Endodermal cell (in vitro differentiated cells): ENCODE measurements around the gene DVL1. TPM values are rescaled to one million over a fixed set of nuclear protein-coding genes. Genes with fewer than 3 reads are reported as not detected.
"Not testable (repeated sequence)": the region's sequence is repeated elsewhere in the genome, so short reads cannot be mapped to it uniquely, and the experiment has no call there.

ENCODE experiments used
- DNase-seq: peaks from one replicate; pipeline ENCODE4 v3.0.0-alpha.2; 2017
- H3K27ac ChIP-seq: 2 replicates; pipeline ENCODE4 v1.5.1; 2013; ENCODE audit warnings: mild to moderate bottlenecking, low read depth, low read length, moderate library complexity
- H3K27me3 ChIP-seq: 2 replicates; pipeline ENCODE4 v1.6.1; 2013; ENCODE audit warnings: mild to moderate bottlenecking, low read length, moderate library complexity; ENCODE audit not compliant: insufficient read depth, control insufficient read depth, poor library complexity, severe bottlenecking
- H3K36me3 ChIP-seq: 2 replicates; pipeline ENCODE4 v1.7.0; 2013; ENCODE audit warnings: mild to moderate bottlenecking, low read length, moderate library complexity; ENCODE audit not compliant: control insufficient read depth, insufficient read depth
- H3K4me1 ChIP-seq: one replicate; pipeline ENCODE4 v1.7.0; 2013; ENCODE audit warnings: low read length; ENCODE audit not compliant: control insufficient read depth, insufficient read depth
- H3K4me3 ChIP-seq: 2 replicates; pipeline ENCODE4 v1.5.1; 2013; ENCODE audit warnings: mild to moderate bottlenecking, low read length, moderate library complexity
- H3K9ac ChIP-seq: 2 replicates; pipeline ENCODE4 v1.6.1; 2013; ENCODE audit warnings: mild to moderate bottlenecking, low read length, moderate library complexity; ENCODE audit not compliant: poor library complexity, severe bottlenecking; ENCODE audit errors: extremely low read depth
- H3K9me3 ChIP-seq: 2 replicates; pipeline ENCODE4 v1.6.1; 2013; ENCODE audit warnings: mild to moderate bottlenecking, low read length, moderate library complexity; ENCODE audit not compliant: control insufficient read depth
- H3K27ac Mint-ChIP-seq: 2 replicates; pipeline ENCODE4 v1.8.0; 2020; ENCODE audit warnings: mixed read lengths
- H3K27me3 Mint-ChIP-seq: 2 replicates; pipeline ENCODE4 v1.8.0; 2021; ENCODE audit warnings: mild to moderate bottlenecking, mixed read lengths; ENCODE audit not compliant: insufficient read depth
- H3K36me3 Mint-ChIP-seq: 2 replicates; pipeline ENCODE4 v1.8.0; 2020; ENCODE audit warnings: low read depth, mixed read lengths
- H3K4me1 Mint-ChIP-seq: 2 replicates; pipeline ENCODE4 v1.8.0; 2020; ENCODE audit warnings: mixed read lengths
- H3K4me3 Mint-ChIP-seq: 2 replicates; pipeline ENCODE4 v1.8.0; 2020; ENCODE audit warnings: mild to moderate bottlenecking, moderate library complexity, mixed read lengths
- H3K9me3 Mint-ChIP-seq: 2 replicates; pipeline ENCODE4 v1.8.0; 2020; ENCODE audit warnings: mild to moderate bottlenecking, mixed read lengths
- WGBS, 2 experiments: methylation state at CpG; one replicate each; pipeline versions ENCODE4 v1.1.5 to v1.1.7; 2013; ENCODE audit warnings: missing lambda C conversion rate in 2 of 2, mixed read lengths in 1 of 2; ENCODE audit not compliant: insufficient coverage in 1 of 2, insufficient read length in 1 of 2; 5-methylcytosine and 5-hydroxymethylcytosine counted together
- total RNA-seq, 2 donors: library from RNA; stranded (reverse); fragmentation: NEBNext Ultra II Directional in 1 of 2; extraction: Animal tissue kit (Norgen Biotek cat#: 25700) in 1 of 2; gene quantifications; 2 replicates in 1 of 2; 3 replicates in 1 of 2; pipeline ENCODE4 v1.2.1, GENCODE V29; 2021
- TF ChIP-seq, protein P1 (sequence below): fragments of 200-600 bp; sonication (generic); conservative IDR thresholded peaks from 2 replicates; pipeline ENCODE4 v1.5.0; 2021; ENCODE audit warnings: antibody characterized with exemption, mild to moderate bottlenecking

Gene DVL1
- total RNA-seq, 2 donors from 2014 or later, result 71.9 to 73.3 TPM

DNA sequence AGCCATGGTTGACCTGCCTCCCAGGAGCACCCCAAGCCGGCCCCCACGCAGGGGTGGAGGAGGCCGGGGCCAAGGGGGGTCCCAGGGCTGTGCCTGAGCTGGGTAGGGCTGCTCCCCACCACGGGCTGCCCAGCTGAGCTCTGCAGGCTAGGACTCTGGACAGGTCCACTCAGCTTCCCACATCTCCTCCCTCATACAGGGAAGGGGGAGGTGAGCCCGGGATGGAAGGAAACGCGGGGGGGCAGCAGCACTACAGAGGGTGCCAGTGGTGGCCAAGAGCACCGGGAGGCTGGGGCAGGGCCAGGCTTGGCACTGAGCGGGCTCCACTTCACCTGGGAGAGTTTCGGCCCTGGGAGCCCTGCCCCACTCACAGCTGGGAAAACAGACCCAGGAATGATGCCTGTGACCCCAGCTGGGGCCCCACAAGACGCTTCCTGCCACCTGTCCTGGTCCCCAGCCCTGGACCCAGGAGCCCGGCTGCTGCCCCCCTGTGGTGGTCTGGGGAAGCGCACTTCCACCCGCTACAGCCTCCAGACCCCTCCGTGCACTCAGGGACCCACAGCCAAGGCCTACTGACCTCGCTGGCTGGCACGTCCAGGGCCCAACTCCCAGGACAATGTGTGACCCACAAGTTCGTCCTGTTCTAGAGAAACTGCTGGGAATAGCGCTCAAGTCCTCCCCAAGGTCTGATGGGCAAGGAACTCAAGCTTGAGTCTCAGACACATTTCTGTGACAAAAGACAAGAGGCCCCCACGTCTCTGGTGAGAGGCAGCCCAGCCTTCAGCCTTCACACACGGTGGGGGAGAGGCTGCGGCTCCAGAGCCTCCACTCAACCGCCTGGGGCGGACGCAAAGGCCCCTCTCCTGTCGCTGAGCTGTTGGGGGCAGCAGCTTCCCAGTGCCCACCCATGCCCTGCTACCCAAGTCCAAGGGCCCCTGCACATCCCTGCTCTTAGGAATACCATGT lies 22.8 kb upstream of the DVL1 start:
- Mint-ChIP-seq H3K4me3 (peak overlapping the region; percentile 76), H3K9me3 (peaks cover 3% of the 10 kb centered on the region), H3K36me3 (peaks cover 8% of the 10 kb centered on the region), H3K27ac (no peak overlapping the region), H3K27me3 (peaks cover 5% of the 10 kb centered on the region), H3K4me1 (peaks cover 4% of the 10 kb centered on the region)
- H3K9ac ChIP-seq, result no peak overlapping the region
- no peak overlapping the region for H3K4me3 ChIP-seq
- TF ChIP-seq, protein P1, sequence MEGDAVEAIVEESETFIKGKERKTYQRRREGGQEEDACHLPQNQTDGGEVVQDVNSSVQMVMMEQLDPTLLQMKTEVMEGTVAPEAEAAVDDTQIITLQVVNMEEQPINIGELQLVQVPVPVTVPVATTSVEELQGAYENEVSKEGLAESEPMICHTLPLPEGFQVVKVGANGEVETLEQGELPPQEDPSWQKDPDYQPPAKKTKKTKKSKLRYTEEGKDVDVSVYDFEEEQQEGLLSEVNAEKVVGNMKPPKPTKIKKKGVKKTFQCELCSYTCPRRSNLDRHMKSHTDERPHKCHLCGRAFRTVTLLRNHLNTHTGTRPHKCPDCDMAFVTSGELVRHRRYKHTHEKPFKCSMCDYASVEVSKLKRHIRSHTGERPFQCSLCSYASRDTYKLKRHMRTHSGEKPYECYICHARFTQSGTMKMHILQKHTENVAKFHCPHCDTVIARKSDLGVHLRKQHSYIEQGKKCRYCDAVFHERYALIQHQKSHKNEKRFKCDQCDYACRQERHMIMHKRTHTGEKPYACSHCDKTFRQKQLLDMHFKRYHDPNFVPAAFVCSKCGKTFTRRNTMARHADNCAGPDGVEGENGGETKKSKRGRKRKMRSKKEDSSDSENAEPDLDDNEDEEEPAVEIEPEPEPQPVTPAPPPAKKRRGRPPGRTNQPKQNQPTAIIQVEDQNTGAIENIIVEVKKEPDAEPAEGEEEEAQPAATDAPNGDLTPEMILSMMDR, result peak; percentile 93
- WGBS, 2 experiments, result 62 to 65% methylated on average over 17 to 26 of the region's 26 CpGs
- H3K9me3 ChIP-seq, result peaks cover 5% of the 10 kb centered on the region
- no peak overlapping the region for H3K27ac ChIP-seq
- DNase-seq, result peak; percentile 95
- H3K36me3 ChIP-seq, result peaks cover 12% of the 10 kb centered on the region
- H3K27me3 ChIP-seq, result no peaks in the 10 kb centered on the region
- H3K4me1 ChIP-seq, result no peaks in the 10 kb centered on the region

GRCh38 chr1:1371364-1371745 lies 22.1 kb upstream of the DVL1 start:
- Histone ChIP-seq H3K4me3 (no peak overlapping the region), H3K9me3 (peaks cover 12% of the 10 kb centered on the region), H3K27me3 (no peaks in the 10 kb centered on the region), H3K4me1 (no peaks in the 10 kb centered on the region), H3K36me3 (peaks cover 12% of the 10 kb centered on the region), H3K9ac (no peak overlapping the region), H3K27ac (no peak overlapping the region)
- peaks cover 8% of the 10 kb centered on the region for H3K36me3 Mint-ChIP-seq
- H3K4me1 Mint-ChIP-seq, result peaks cover 4% of the 10 kb centered on the region
- WGBS, 2 experiments, result 96% methylated on average over 11 to 12 of the region's 12 CpGs
- no peak overlapping the region for H3K27ac Mint-ChIP-seq
- TF ChIP-seq, protein P1, result no peak
- H3K9me3 Mint-ChIP-seq, result peaks cover 3% of the 10 kb centered on the region
- H3K27me3 Mint-ChIP-seq, result peaks cover 5% of the 10 kb centered on the region
- H3K4me3 Mint-ChIP-seq, result no peak overlapping the region
- no peak for DNase-seq

DNA sequence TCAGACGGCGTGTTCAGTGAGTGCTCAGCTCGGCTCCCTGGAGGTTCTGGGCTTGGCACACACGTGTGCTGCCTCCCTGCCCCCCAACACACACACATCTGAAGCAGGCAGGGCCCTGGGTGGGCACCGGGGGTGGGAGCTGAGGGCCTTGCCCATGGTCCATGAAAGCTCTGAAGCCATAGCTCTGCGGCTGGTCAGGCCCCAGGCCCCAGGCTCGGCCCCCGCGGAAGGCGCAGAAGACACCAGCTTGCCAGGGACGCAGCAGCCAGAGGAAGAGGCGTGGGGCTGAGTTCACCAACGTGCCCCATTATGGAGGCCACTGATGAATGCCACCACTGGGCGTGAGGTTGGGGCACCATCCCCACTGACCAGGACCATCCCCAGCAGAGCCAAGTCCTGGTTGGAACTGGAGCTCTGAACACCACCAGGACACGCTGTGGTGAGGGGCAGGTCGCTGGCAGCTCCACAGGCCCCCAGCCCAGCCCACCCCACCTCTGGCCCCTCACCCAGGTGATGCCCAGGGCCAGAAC lies 21.6 kb upstream of the DVL1 start:
- no peaks in the 10 kb centered on the region for H3K4me1 ChIP-seq
- H3K9ac ChIP-seq, result no peak overlapping the region
- Mint-ChIP-seq H3K4me1 (peaks cover 4% of the 10 kb centered on the region), H3K9me3 (peaks cover 3% of the 10 kb centered on the region), H3K4me3 (no peak overlapping the region), H3K27me3 (peaks cover 5% of the 10 kb centered on the region), H3K36me3 (peaks cover 8% of the 10 kb centered on the region), H3K27ac (no peak overlapping the region)
- DNase-seq, result no peak
- peaks cover 12% of the 10 kb centered on the region for H3K36me3 ChIP-seq
- WGBS, 2 experiments, result 94 to 96% methylated on average over 11 to 16 of the region's 16 CpGs
- H3K9me3 ChIP-seq, result peaks cover 17% of the 10 kb centered on the region
- H3K27me3 ChIP-seq, result no peaks in the 10 kb centered on the region
- no peak overlapping the region for H3K4me3 ChIP-seq
- no peak overlapping the region for H3K27ac ChIP-seq
- TF ChIP-seq, protein P1, result no peak

- H3K27ac Mint-ChIP-seq, H3K4me1 Mint-ChIP-seq, H3K36me3 Mint-ChIP-seq, H3K4me3 ChIP-seq, DNase-seq, H3K27ac ChIP-seq, H3K9ac ChIP-seq, H3K27me3 Mint-ChIP-seq, H3K27me3 ChIP-seq, H3K4me1 ChIP-seq, H3K4me3 Mint-ChIP-seq, H3K9me3 Mint-ChIP-seq: not testable (repeated sequence)
- Histone ChIP-seq H3K36me3 (peaks cover 12% of the 10 kb centered on the region), H3K9me3 (peaks cover 19% of the 10 kb centered on the region)
- 97 to 98% methylated on average over 5 to 14 of the region's 14 CpGs for WGBS, 2 experiments
Observed at GRCh38 chr1:1370094-1370493, 20.9 kb upstream of the DVL1 start.
